HG03565 (cell line): ENCODE measurements around the gene MVB12B.

ENCODE experiments used
- ATAC-seq: cut with Tn5 transposase; IDR thresholded peaks from one replicate; pipeline ENCODE4 v1.9.1; 2021; ENCODE audit warnings: mild to moderate bottlenecking, moderate library complexity; ENCODE audit not compliant: unreplicated experiment

Gene MVB12B

GRCh38 chr9:126380447-126380846, 53.8 kb downstream of the MVB12B start:
- no peak for ATAC-seq

- ATAC-seq: no peak
These were observed 54.6 kb downstream of the MVB12B start for GRCh38 chr9:126381195-126381594.

GRCh38 chr9:126383406-126384046, 56.9 kb downstream of the MVB12B start:
- ATAC-seq: no peak

- ATAC-seq: no peak
These were observed 58.3 kb downstream of the MVB12B start for GRCh38 chr9:126384926-126385325.

- no peak for ATAC-seq
These were observed 59.5 kb downstream of the MVB12B start for GRCh38 chr9:126386088-126386487.

GRCh38 chr9:126386776-126387175, 60.1 kb downstream of the MVB12B start:
- no peak for ATAC-seq

GRCh38 chr9:126388964-126389708, 62.5 kb downstream of the MVB12B start:
- ATAC-seq: no peak

- ATAC-seq: no peak
These were observed 63.4 kb downstream of the MVB12B start for GRCh38 chr9:126389992-126390391.

GRCh38 chr9:126390923-126391322, 64.3 kb downstream of the MVB12B start:
- no peak for ATAC-seq

- ATAC-seq: no peak
These were observed 65.4 kb downstream of the MVB12B start for GRCh38 chr9:126391713-126392661.

- no peak for ATAC-seq
These were observed 66.2 kb downstream of the MVB12B start for GRCh38 chr9:126392662-126393371.

GRCh38 chr9:126393876-126394275, 67.2 kb downstream of the MVB12B start:
- ATAC-seq: no peak

- no peak for ATAC-seq
These were observed 68.2 kb downstream of the MVB12B start for GRCh38 chr9:126394802-126395201.

GRCh38 chr9:126395439-126396212, 69.0 kb downstream of the MVB12B start:
- ATAC-seq: no peak

GRCh38 chr9:126397056-126397455, 70.4 kb downstream of the MVB12B start:
- ATAC-seq: peak; percentile 78

GRCh38 chr9:126398403-126399058, 71.9 kb downstream of the MVB12B start:
- no peak for ATAC-seq

- ATAC-seq: no peak
These were observed 72.6 kb downstream of the MVB12B start for GRCh38 chr9:126399251-126399650.

GRCh38 chr9:126399789-126400188, 73.2 kb downstream of the MVB12B start:
- ATAC-seq: no peak

- ATAC-seq: no peak
These were observed 73.9 kb downstream of the MVB12B start for GRCh38 chr9:126400571-126400970.

- no peak for ATAC-seq
These were observed 74.5 kb downstream of the MVB12B start for GRCh38 chr9:126401107-126401506.
